GM19455 (cell line): ENCODE results near the gene FBN2.

Experiments used
- ATAC-seq: cut with Tn5 transposase; IDR thresholded peaks from one replicate; pipeline ENCODE4 v1.9.1; 2021; ENCODE audit not compliant: unreplicated experiment

The FBN2 gene

DNA sequence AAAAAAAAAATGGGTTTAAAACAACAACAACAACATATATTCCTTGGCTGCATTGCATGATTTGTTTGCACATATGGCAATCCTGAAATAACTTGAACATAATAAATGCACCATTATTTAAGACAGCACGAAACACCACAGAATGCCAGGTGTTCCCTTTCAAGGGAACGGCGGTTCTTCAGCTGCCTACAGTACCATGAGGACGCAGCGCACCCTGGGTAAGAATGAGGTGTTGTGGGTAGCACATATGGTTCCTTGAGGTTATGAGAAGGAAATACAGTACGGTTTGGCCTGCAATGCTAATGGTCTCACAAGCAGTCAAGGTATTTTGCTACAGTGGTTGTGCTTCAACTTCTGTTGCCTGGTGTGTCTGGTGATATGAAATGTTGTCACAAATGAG is 279.7 kb downstream of the FBN2 start:
- ATAC-seq = no peak

DNA sequence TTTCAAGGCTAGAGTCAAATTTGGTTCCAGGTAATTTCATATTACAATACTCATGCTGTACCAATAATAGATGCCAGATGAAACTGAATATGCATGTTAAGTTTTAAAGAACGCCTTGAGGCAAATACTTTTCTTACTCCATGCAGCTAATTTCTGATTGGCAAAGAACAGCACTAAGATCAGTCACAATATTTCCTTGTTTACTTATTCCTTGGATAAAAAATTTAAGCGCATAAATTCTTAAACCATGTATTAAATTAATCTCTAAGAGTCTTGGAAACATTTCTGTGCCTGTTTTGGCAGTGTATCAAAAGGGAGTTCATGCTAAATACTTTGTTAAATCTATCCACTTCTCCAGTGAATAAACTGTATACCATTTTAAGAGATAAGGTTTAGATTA is 281.0 kb downstream of the FBN2 start:
- ATAC-seq = no peak

DNA sequence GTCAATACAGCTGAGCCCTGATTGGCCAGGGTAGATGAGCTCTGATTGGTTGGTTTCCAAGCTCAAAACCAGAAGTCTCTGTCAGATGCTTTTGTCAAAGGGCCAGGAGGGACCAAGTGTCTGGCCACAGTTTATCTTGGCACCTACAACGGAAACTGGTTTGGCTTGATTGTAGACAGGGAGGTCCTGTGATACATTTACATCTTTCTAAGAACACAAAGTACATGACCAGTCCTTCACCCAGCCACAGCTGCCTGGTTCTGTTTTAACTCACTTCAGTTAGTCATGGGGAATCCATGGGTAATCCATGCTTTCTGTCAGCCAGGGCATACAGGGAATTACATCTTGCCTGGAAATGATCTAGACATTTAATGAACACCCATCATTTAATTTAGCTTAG is 283.3 kb downstream of the FBN2 start:
- ATAC-seq = no peak

DNA sequence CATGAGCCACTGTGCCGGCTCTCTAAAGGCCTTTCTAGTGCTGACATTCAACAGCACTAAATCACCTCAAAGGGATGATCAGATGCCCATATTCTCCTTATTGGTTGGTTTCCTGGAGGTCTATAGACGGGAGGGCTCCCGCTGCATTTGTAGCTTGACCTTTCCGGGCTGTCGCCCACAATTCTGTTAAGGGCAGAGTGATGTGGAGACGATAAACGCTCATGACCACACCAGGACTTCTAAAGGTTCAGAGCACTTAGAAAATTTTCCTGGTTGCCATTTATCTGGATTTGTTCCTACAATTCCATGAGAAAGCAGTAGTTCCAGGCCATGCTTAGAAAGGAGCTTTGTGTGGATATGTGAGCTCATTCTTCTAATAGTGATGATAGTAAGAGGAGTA is 284.2 kb downstream of the FBN2 start:
- ATAC-seq = no peak

DNA sequence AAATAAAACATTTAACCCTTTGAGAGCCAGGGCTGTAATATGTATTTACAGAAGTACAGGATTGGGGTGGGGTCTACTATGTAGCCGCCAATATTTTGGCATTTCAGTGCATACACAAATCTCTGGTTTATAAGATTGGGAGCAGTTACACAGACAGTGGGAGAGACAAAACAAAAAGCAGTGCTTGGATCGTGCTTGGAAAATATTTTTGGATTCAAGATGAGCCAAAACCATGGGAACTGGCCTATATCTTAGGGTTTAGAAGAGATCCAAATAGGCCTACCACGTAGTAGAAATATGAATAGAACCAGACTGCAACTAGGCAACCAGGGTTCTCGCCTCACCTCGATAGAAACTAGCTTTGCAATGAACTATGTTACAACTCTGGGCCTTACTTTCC is 284.9 kb downstream of the FBN2 start:
- no peak for ATAC-seq

DNA sequence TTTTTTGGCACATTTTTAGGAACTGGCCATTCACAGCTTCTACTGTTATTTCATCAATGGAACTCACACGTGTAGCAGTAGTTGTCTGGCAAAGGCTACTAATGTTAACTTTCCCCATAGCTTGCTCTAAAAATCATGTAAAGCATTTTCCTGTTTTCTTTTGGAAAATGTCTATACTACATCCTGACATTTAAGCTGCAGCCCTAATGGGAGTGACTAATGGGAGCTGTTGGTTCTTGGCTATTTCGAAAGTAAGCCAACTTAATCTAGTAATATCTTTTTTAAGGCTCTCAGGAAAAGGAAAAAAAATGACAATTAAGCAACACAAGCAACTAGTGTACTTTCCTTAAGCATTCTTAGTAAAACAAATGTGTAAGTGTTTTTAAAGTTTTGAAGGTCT is 285.3 kb downstream of the FBN2 start:
- ATAC-seq = no peak

DNA sequence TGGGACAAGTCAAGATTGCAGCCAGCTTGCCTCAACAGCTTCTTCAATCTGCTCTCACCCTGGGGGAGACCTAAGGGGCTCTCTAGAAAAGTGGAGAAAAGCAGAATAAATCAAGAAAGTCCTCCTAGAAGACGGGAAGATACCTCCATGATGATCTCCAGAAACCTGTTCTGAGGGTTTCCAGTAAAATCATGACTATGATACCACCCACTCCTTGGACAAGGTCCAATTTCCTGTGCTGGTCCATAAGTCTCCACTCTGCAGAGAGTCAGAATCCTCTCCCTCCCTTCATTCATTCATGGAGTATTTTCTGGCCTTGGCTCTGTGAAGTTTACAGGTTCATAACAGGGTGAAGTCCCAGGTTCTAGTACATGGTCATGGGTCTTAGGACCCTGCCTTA is 285.8 kb downstream of the FBN2 start:
- ATAC-seq = no peak

DNA sequence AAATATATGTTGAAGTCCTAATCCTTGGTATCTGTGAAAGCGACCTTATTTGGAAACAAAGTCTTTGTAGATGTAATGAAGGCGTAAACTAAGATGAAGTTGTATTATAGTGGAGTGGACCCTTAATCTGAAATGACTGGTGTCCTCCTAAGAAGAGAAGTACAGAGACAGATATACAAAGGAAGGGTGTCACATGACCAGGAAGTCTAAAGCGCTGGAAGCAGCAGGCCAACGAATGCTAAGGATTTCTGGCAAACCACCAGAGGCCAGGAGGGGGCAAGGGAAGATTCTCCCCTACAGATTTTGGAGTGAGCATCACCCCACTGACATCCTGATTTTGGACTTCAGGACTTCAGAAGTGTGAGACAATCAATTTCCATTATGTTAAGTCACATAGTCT is 292.1 kb downstream of the FBN2 start:
- no peak for ATAC-seq

DNA sequence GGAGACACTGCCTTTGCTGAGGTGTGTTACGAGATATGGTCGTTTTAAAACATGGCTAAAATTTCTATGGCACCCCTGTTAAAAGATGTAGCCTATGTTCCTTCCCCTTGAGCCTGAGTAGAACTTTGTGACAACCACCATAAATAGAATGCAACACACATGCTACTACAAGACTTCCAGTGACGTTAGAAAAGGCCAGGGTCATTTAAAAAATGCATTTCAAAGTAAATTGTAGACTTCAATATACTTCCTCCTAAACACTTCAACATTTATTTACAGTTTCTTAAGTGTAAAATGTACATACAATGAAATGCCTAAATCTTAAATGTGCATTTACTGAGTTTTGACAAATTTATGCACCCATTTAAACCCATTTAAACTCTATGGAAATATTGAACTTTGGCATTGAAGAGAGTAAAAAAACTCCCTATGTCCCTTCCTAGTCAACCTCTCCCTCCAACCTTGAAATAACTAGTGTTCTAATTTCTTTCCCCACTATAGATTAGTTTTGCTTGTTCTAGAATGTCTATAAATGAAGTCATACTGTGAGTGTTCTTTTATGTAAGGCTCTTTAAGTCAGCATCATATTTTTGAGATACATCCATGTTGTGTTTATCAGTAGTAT is 294.0 kb downstream of the FBN2 start:
- no peak for ATAC-seq

DNA sequence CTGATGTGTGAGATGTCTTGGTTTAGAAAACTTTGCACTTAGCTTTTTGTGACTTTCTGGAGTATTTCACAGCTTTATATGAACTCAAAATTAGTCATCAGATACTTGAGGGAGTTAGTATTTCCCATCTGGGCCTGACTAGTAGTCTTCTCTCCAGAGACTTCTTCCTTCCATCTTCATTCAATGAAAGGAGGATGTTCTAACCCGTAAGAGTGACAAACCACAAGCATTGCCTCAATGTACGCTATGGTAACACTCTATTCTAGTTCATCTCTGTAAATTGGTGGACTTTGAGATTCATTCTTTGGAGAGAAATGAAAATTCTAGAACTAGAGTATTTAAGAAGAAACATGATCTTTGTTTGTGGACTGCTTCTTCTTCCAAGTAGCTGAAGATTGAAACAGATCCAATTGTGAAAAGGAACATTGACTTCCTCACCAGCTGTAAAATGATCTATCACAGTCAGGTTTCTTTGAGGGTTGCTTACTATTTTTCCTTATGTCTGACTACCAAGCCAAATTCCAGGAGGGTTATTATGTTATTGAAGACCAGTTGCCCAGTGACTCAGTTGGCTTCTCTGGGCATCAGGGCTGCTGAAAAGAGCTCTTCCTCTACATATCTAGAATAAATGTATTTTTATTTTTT is 296.9 kb downstream of the FBN2 start:
- no peak for ATAC-seq

DNA sequence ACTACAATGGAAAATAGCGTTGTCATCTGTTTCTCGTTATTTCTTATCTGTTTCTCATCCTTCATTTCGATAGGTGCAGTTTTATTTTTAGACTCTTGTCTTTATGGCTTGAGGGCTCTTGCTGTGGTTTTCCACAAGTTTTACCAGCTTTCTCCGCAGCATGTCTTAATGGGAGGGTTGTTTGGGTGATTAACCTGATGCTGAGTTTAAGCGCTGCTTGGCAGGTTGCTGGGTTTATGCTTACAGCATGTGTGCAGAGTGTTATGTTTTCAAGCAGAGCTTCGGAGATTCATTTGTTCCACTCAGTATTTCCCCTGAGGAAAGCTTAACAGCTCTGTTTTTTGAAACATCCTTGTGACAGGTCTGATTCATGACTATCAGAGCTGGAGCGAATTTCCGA is 300.5 kb downstream of the FBN2 start:
- ATAC-seq = no peak

DNA sequence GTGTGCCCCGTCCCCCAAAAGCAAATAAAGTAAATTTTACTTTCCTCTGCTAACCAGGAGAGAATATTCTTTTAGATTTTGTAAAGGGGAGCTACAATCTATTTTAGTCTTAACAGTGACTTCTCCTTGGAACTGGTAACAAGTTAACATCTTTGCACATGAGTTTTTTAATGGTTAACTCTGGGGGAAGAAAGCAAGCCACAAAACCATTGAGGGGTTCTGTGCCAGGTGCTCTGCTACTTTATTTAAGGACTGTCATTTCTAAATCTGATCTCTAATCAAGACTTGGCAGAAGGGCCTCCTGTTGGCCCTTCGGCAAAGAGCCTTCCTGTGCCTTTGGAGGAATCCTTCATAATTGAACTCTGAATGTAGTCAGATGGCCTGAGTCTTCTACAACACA is 301.0 kb downstream of the FBN2 start:
- no peak for ATAC-seq

DNA sequence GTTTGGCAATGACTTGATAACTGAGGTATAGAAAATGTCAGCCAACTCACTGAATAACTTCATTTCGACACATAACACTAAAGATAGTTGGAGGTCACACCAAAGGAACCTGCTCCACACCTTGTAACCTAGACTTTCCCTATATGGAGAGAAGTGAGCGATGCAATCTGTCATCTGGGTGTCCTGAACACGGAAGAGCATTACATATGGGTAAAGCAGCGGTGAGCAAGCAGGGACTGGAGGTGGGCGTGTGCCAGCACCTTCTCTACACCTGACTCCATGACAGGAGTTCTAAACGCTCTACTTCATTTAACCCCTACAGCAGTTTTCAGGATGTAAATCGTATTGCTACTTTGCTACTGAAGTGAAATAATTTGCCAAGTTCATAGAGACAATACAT is 301.7 kb downstream of the FBN2 start:
- no peak for ATAC-seq

DNA sequence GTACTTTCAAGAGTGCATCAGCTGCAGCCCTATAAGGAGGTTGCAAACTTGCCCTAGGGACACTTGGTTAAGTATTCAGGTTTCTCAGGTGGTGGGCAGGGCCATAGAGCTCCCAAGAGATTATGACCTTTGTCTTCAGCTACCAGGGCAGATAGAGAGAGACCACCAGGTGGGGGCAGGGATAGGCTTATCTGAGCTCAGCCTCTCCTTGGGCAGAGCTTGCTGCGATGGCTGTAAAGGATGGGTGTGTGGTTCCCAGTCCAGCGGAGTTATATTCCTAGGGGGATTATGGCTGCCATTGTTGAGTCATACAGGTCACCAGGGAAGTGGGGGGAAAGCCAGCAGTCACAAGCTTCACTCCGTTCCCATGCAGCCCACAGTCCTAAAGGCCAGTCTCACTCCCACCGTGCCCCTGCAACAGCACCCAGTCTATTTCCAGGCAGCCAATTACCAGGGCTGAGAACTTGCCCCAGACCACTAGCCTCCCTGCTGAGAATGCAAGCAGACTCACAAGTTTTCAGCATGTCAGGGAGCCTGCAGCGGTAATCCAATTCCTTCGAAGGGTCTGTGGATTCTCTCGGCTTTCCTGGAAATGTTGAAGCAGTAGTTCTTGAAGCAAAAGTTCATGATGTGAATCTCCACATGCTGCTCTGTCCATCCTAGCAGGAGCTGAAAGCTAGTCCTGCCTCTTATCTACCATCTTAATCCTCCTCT is 303.0 kb downstream of the FBN2 start:
- no peak for ATAC-seq

DNA sequence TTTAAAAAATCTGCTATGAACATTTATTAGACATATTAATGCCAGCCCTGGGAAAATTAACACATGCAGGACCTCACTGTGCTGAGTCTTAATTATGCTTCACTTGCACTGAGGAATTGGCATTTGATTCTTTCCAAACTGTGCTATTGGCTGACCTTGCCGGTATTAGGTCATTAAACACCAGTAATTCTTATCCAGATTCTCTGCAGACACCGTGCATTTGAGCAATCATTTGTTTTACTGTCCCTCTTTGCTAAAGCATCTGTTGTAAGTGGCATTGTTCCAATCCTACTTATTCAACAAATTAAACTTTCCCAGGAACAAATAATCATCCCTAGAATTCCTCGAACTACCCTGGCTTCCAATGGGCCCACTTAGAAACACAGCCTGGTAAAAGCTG is 309.5 kb downstream of the FBN2 start:
- ATAC-seq = no peak

DNA sequence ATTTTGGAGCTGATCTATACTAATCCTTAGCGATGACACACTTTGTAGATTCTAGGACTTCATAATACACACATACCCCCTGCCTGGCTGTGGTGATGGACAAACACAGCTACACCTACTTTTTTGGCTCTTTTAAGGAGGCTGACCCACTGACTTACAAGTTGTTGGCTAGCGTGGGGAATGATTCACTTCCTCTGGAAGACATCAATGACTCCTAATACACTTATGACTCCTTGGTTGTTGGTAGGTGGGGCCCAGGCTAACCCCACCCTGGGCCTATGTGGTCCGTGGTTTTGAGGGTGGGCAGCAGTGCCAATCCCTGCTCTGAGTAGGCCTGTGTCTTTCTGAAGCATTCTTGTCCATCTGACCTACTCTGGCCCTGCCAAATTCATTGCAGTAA is 310.0 kb downstream of the FBN2 start:
- no peak for ATAC-seq

DNA sequence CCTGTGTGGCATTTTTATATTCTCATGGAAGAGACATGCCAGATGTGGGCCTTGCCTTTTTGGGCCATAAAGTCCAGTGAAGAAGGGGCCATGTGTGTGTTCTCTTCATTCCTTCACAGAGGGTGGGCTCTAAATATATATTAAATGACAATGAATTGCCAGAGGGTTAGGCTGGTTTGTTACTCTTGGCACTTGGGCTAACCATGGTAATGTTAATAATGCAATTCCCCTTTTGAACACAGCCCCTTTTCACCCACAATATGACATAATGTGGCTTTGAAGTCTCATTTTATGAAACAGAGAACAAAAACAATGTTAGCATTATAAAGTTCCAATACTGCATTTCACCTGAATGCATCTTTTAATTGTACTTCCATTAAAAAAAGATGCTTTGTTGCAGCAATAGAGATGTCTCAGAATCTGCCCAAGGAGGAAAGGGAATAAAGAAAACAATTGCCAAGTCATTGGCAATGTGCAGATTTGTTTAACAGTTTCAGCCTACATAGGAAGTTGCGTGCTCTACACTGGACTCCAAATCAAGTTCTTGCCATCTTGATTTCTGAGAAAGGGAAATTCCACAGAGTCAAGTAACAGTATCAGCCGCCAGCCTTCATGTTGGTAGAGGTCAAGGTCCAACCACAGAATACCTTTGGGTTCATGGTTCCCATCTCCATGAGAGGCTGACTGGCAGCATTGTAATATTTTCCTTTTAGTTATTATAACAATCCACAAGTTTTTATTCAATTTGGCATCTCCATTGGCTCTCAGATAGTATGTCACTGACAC is 312.6 kb downstream of the FBN2 start:
- no peak for ATAC-seq

DNA sequence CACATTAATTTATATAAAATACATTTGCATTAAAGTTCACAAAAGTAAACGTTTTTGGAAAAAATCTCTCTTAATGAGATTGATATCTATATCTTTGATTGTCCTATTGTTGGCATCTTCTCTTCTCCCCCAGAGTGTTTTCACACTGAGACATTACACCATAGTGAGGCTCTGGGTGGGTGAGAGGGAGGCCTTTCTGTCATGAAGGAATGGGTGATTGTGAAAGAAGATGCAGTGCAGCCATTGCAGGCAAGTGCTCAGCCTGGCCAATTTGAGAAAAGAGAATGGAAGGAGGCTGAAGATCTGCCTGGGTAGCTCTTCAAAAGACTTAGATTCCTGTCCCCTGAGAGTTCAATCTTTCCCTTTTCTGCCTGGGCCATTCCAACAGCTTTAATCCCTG is 313.7 kb downstream of the FBN2 start:
- no peak for ATAC-seq

DNA sequence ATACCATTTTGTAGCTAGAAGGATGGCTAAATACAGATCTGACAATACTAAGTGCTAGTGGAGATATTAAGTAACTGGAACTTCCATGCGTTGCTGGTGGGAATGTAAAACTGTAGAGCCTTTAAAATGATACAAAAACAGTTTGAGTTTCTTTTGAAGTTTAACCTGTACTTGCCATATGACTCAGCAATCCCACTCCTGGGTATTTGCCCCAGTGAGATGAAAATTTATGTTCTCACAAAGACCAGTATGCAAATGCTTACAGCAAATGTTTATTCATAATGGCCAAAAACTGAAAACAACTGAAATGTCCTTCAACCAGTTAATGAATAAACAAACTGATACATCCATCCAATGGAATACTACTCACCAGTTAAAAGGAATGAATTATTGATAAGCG is 317.2 kb downstream of the FBN2 start:
- ATAC-seq = no peak

DNA sequence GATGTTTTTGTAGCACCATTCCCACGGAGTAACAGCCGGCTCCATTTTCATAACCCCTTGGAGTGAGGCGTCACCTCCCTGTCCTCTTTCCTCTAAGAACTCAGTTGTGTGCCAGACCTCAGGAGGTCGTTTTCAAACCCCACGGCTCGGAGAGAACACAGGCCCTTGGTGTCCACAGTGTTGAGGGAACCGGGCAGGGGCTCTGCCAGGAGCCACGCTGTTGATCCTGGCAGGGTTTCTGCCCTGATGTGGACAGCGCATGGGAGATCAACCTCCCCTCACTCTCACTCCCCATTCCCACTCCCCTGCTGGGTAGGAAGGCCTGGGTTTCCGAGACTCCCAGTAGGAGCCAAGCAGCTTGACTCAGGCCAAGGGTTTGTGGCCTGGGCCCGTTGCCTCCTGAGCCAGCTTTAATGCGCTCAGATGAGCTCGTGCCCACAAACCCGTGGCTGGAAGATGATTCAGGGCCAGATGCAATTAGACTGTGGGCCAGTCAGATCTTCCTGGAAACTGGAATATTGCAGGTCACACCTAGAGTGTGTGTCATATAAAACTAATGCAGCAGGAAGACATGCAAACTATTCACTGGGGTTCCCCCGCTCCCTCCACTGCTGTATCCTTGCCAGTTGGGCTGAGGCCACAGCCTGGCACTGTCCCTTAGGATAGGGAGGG is 321.0 kb downstream of the FBN2 start:
- no peak for ATAC-seq

DNA sequence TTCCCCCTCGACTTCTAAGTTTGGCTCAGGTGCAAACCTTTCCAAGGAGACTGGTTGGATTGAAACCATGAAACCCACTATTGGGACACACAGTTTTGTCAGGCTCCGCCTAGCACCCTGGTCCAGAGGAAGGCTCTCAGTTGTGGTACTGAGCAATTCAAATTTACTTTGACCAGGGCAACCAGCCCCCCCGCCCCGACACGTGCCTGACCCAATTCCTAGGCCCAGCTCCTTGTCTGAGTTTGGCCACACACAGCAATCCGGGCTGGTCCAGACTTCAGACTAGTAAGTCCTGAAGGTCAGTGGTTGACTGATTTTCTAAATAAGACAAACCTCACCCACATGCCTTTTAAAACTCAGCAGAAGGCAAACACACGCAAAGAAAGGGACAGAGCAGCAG is 321.8 kb downstream of the FBN2 start:
- ATAC-seq = no peak
